Endothelial cell of umbilical vein (primary cell): Measurements from ENCODE around the gene IKZF4. TPM values are rescaled to one million over a fixed set of nuclear protein-coding genes. Genes with fewer than 3 reads are reported as not detected.

Source experiments
- BruUV-seq: library from RNA; stranded (reverse); fragments of 400-500 nt; replicated peaks from 2 replicates; lab custom pipeline; 2021; lab: Mats Ljungman, UMichigan
- CTCF ChIA-PET: fragments of 300-600, 350-600 bp; sonication (Branson Sonifier 250); formaldehyde crosslinking; loops from one replicate; lab custom pipeline; 2021; ENCODE audit warnings: antibody characterized with exemption, inconsistent platforms; lab: Charles Lee
- POLR2A ChIA-PET: fragments of 300-600, 350-600 bp; sonication (Branson Sonifier 250); formaldehyde crosslinking; loops from one replicate; lab custom pipeline; 2021; ENCODE audit warnings: antibody characterized with exemption, inconsistent platforms; lab: Charles Lee
- DNase-seq: peaks from one replicate; pipeline ENCODE4 v3.0.0-alpha.2; 2011; ENCODE audit warnings: low read depth, low spot score
- FAIRE-seq: peaks from 2 replicates; lab custom pipeline; 2011; peaks lifted over from hg19 to GRCh38; lab: Jason Lieb, UNC
- H2AFZ ChIP-seq: 2 replicates; pipeline ENCODE4 v1.6.0; 2012; ENCODE audit warnings: low read depth, low read length, control low read depth, inconsistent platforms
- H3K27ac ChIP-seq: 2 replicates; pipeline ENCODE4 v1.5.1; 2011; ENCODE audit warnings: low read depth, mild to moderate bottlenecking, control low read depth, low read length, moderate library complexity; ENCODE audit not compliant: insufficient read depth
- H3K27me3 ChIP-seq, 2 experiments: 2 replicates each; pipeline versions ENCODE4 v1.6.0 to v1.6.1; 2011; ENCODE audit warnings: low read length in 2 of 2, mixed read lengths in 1 of 2; ENCODE audit not compliant: control insufficient read depth in 2 of 2, insufficient read depth in 2 of 2
- H3K36me3 ChIP-seq, 2 experiments: 2 replicates in 1 of 2; 3 replicates in 1 of 2; pipeline ENCODE4 v1.5.1; 2011; ENCODE audit warnings: low read length in 2 of 2, mild to moderate bottlenecking in 1 of 2, moderate library complexity in 1 of 2; ENCODE audit not compliant: control insufficient read depth in 2 of 2, insufficient read depth in 2 of 2; ENCODE audit errors: extremely low read depth in 1 of 2
- H3K4me1 ChIP-seq: 3 replicates; pipeline ENCODE4 v1.5.1; 2011; ENCODE audit warnings: mild to moderate bottlenecking, low read length; ENCODE audit not compliant: control insufficient read depth, insufficient read depth; ENCODE audit errors: extremely low read depth
- H3K4me2 ChIP-seq: 2 replicates; pipeline ENCODE4 v1.6.1; 2011; ENCODE audit warnings: low read length, control low read depth, mixed read lengths; ENCODE audit not compliant: insufficient read depth
- H3K4me3 ChIP-seq, 3 experiments: fragments of 200-600 bp in 1 of 3; sonication (generic), shearing (Covaris generic) in 1 of 3; replicated peaks in 1 of 3; 2 replicates each; pipeline ENCODE4 v1.5.1; 2011 to 2016; ENCODE audit warnings: control low read depth in 3 of 3, low read length in 3 of 3, mild to moderate bottlenecking in 2 of 3, inconsistent platforms in 1 of 3, low read depth in 1 of 3, moderate library complexity in 1 of 3; ENCODE audit not compliant: insufficient read depth in 1 of 3
- H3K79me2 ChIP-seq: 2 replicates; pipeline ENCODE4 v1.6.0; 2012; ENCODE audit warnings: low read length, inconsistent platforms; ENCODE audit not compliant: control insufficient read depth, insufficient read depth
- H3K9ac ChIP-seq: replicated peaks from 2 replicates; pipeline ENCODE3; 2011; ENCODE audit warnings: low read length, control low read depth; ENCODE audit not compliant: insufficient read depth; ENCODE audit errors: extremely low read depth
- H3K9me1 ChIP-seq: replicated peaks from 3 replicates; pipeline ENCODE4 v1.6.0; 2011; ENCODE audit warnings: mild to moderate bottlenecking, low read length; ENCODE audit not compliant: control insufficient read depth, insufficient read depth; ENCODE audit errors: extremely low read depth
- H3K9me3 ChIP-seq: replicated peaks from 2 replicates; pipeline ENCODE4 v1.5.1; 2012; ENCODE audit warnings: low read length, inconsistent platforms; ENCODE audit not compliant: control insufficient read depth, insufficient read depth
- H4K20me1 ChIP-seq: replicated peaks from 2 replicates; pipeline ENCODE3; 2011; ENCODE audit warnings: mild to moderate bottlenecking, low read length; ENCODE audit not compliant: control insufficient read depth, insufficient read depth; ENCODE audit errors: extremely low read depth
- CTCF ChIP-seq, 2 donors: IDR thresholded peaks; 1 replicate in 1 of 2; 2 replicates in 1 of 2; pipeline ENCODE4 v1.5.1; 2011; ENCODE audit warnings: low read length in 2 of 2, mild to moderate bottlenecking in 2 of 2, moderate library complexity in 2 of 2, control low read depth in 1 of 2, inconsistent platforms in 1 of 2, low read depth in 1 of 2; ENCODE audit not compliant: insufficient read depth in 1 of 2; ENCODE audit errors: extremely low read depth in 1 of 2
- EZH2 ChIP-seq: IDR thresholded peaks from 2 replicates; pipeline ENCODE4 v1.6.1; 2012; ENCODE audit warnings: borderline replicate concordance, low read depth, mild to moderate bottlenecking, moderate library complexity, low read length, inconsistent platforms; ENCODE audit not compliant: severe bottlenecking
- FOS ChIP-seq: IDR thresholded peaks from 2 replicates; pipeline ENCODE4 v1.6.1; 2011; ENCODE audit warnings: mild to moderate bottlenecking, low read length, moderate library complexity, borderline replicate concordance; ENCODE audit not compliant: insufficient read depth
- GATA2 ChIP-seq: IDR thresholded peaks from 2 replicates; pipeline ENCODE4 v1.7.0; 2011; ENCODE audit warnings: low read depth, mild to moderate bottlenecking, moderate library complexity, mixed read lengths, low read length; ENCODE audit not compliant: insufficient read length, insufficient read depth
- JUN ChIP-seq: IDR thresholded peaks from 2 replicates; pipeline ENCODE4 v1.6.1; 2011; ENCODE audit warnings: borderline replicate concordance, low read depth; ENCODE audit not compliant: insufficient read length, insufficient read depth
- MAX ChIP-seq: IDR thresholded peaks from 2 replicates; pipeline ENCODE4 v1.6.1; 2011; ENCODE audit not compliant: insufficient read depth, insufficient read length
- MYC ChIP-seq: IDR thresholded peaks from one replicate; pipeline ENCODE4 v1.6.1; 2011; ENCODE audit warnings: mild to moderate bottlenecking, low read depth, low read length
- POLR2A ChIP-seq: IDR thresholded peaks from 2 replicates; pipeline ENCODE4 v1.6.1; 2012; ENCODE audit warnings: low read depth, mild to moderate bottlenecking, control low read depth, low read length
- POLR2AphosphoS5 ChIP-seq: IDR thresholded peaks from 2 replicates; pipeline ENCODE4 v1.6.1; 2012; ENCODE audit warnings: low read depth, mild to moderate bottlenecking, control low read depth, low read length, moderate library complexity; ENCODE audit not compliant: insufficient read depth
- dilution Hi-C: fragments of 300-500 bp; cut with MboI; formaldehyde crosslinking; loops from one replicate; pipeline ENCODE4 v1.15.0; 2019; ENCODE audit warnings: low sequenced_read_pairs; ENCODE audit not compliant: extremely low pct_ligation_motif_present
- intact Hi-C: fragments of 100-400 bp; cut with micrococcal nuclease; formaldehyde crosslinking; loops from one replicate; pipeline ENCODE4 v1.10.0; 2022
- polyA plus RNA-seq, 4 experiments: library from polyadenylated mRNA; depleted of rRNA in 3 of 4; stranded (reverse) in 3 of 4; unstranded in 1 of 4; fragments of >200 nt; gene quantifications; 2 replicates each; pipeline versions ENCODE4 v1.2.1 to v1.2.3, GENCODE V29; 2011 to 2012; ENCODE audit warnings: missing spikeins in 1 of 4
- total RNA-seq: library from RNA; stranded (reverse); gene quantifications from 2 replicates; pipeline ENCODE4 v1.2.3, GENCODE V29; 2021

The IKZF4 gene
- total and polyA plus RNA-seq, 2 donors (not counting 3 experiments of a cell fraction or from before 2014, with no cell fraction given), result 3.4 to 5.4 TPM

GRCh38 chr12:55996715-55997534 lies 23.9 kb upstream of the IKZF4 start, which contains the start of gene SUOX:
SUOX (plus strand) TSS chr12:55997276; CDS start chr12:56002222, 4,946 bp downstream.
- POLR2A ChIA-PET, result interaction anchor here (0.5 to 2.2 kb wide), 7 partner anchors 10 to 161 kb away, joined by 3 to 16 read pairs (median 7); partner anchors contain the start of genes MYL6, PA2G4 and RAB5B
- dilution Hi-C loops (no loop called here), intact Hi-C loops (loop anchor here (1.0 kb wide), 6 partner anchors 10 to 121 kb away; partner anchors contain the start of genes PA2G4, RPS26 and ZC3H10)
- CTCF ChIA-PET, result interaction anchor here (0.6 to 7.7 kb wide), 36 partner anchors 8 to 258 kb away, joined by 3 to 295 read pairs (median 6); partner anchors contain the start of genes DGKA, ERBB3, ORMDL2 and PA2G4
- no peak for TF ChIP-seq EZH2
- TF ChIP-seq POLR2AphosphoS5, result peak; percentile 41
- no peak for TF ChIP-seq FOS
- no peak for TF ChIP-seq MYC
- no peak for TF ChIP-seq GATA2
- no peak for TF ChIP-seq CTCF (IDR thresholded peaks at IDR 0.05; ENCODE audit: extremely low read depth in 1 of 2, insufficient read depth in 1 of 2, low read depth in 1 of 2, low read length in 2 of 2)
- TF ChIP-seq POLR2A, result peak; percentile 85
- no peak for TF ChIP-seq JUN
- TF ChIP-seq MAX, result no peak
- Histone ChIP-seq H3K27ac (no peak within 1 kb of the TSS), H3K36me3 (peaks cover 5 to 14% of the 10 kb centered on the region in 2 experiments), H2AFZ (peak within 1 kb of the TSS; percentile 22), H4K20me1 (no peaks in the 10 kb centered on the region), H3K9ac (peak within 1 kb of the TSS; percentile 22), H3K4me2 (peak within 1 kb of the TSS; percentile 74), H3K4me1 (peaks cover 10% of the 10 kb centered on the region), H3K27me3 (no peaks in the 10 kb centered on the region), H3K9me3 (no peaks in the 10 kb centered on the region), H3K4me3 (peak within 1 kb of the TSS; percentile 17 to 73 (median 40)), H3K79me2 (no peaks in the 10 kb centered on the region), H3K9me1 (no peaks in the 10 kb centered on the region)
- FAIRE-seq, result peak; percentile 98
- no TSS peak for BruUV-seq
- peak; percentile 98 for DNase-seq
